Stimulated activated CD4-positive, alpha-beta T cell treated with anti-CD3 and anti-CD28 coated beads, TNF-alpha, amount 100 ng/mL, for 24 hours (primary cell): ENCODE measurements around the gene TRAF3IP1.
"Not testable (repeated sequence)": the region's sequence is repeated elsewhere in the genome, so short reads cannot be mapped to it uniquely, and the experiment has no call there.

Experiments used
- DNase-seq, 3 experiments: peaks; one replicate each; pipeline ENCODE4 v3.0.0-alpha.2; 2020; ENCODE audit warnings: low read depth in 3 of 3

Gene TRAF3IP1

DNA sequence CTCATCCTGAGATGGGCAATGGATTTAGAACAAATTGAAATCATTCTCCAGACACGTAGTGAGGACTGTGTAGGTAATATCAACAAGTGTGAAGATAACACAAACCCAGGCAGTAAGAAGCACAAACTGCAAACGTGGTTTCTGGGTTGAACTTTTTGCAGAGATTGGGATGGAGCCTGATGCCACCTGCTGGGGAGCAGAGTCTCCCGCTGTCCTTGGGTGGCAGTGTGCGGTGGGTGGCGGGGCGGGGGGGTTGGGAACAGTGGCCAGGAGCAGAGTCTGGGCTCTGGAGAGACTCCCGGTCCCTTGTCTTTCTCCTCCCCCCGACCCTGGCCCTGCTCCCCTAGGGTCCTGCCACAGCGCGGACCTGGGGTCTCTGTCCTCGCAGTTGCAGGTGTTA, 19.5 kb downstream of the TRAF3IP1 start:
- no peak for DNase-seq

GRCh38 chr2:238341536-238341935, 21.2 kb downstream of the TRAF3IP1 start:
- DNase-seq, result no peak

- no peak for DNase-seq
Measured at GRCh38 chr2:238344035-238344434, 23.7 kb downstream of the TRAF3IP1 start.

DNA sequence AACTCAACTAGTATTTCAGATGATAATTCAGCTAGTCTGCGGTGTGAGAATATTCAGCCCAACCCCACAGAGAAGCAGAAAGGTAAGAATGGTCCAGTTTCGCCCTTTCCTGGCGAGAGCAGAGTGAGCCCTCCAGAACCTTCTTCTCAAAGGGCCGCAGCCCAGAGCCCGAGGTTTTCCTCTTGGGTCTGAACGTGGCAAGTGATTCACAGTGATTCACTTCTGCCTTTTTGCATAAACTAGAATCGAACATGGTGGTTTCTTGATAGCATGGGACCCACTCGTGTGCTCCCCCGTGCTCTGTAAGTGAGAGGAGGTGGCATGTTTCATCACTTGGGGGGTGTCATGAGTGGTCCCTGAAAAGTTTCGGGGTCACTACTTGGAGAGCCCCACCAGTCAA, 24.2 kb downstream of the TRAF3IP1 start:
- DNase-seq, result no peak

DNA sequence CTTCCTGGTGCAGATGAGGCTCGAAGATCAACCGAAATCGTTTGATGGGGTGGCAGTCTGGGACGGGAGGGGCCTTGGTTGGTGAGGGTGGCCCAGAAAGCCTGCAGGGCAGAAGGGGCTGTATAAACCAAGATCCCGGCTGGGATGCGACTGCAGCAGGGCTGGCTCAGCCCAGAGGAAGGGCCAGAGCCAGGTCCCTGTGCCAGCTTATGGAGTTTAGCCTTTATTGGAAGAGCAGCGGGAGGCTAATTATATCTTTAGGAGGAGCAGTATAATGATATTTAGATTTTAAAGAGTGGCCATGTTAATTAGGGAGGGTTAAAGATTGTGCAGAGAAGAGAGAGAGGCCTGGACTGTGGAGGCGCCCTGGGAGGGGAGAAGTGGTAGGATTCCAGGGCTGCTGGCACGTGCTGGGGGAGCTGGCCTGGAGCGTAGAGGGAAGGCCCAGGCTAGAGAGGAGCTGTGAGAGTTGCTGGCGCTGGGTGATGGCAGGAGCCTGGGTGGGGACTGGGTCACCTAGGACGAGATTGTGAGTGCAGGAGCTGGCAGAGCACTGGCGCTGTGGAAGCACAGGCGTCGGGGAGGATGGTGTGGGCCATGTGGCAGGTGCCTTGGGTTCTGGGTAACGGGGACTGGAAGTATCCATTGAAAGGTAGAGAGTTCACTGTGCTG, 25.1 kb downstream of the TRAF3IP1 start:
- no peak for DNase-seq

DNA sequence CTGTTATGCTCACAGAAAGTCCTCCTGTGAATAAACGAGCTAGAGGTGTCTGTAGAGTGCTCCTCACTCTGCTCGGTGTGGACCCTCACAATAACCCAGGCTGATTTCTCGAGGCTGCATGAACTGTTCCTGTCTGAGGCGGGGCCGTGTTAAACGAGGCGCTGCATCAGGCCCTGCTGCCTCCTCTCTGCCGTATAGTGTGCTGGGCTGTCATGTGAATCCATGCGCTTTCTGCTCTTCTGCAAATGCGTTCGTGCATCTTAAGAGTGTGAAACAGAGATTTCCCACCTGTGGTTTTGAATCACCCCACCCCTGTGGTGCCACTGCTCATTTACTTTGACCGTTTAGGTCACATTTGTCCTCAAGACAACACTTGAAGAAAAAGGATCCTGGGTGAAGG, 26.2 kb downstream of the TRAF3IP1 start:
- DNase-seq, result no peak

- DNase-seq, result no peak
Measured at GRCh38 chr2:238350150-238350897, 30.0 kb downstream of the TRAF3IP1 start.

DNA sequence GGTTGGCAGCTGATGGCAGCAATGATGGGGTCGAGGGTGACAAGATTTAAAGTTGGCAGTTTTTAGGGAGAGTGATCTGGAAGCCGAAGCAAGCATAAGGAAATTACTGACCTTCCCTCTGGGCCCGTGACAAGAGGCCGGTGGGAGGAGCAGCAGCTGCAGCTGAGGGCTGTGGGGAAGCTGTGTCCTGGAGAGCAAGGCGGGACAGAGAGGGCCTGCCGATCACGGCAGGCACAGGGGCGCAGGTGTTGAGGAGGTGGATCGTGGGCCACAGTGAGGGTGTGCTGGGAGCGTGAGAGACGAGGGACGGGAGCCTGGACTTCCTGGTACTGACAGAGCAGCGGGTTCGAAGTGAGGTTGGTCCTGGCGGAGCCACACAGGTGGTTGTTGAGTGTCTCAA, 31.0 kb downstream of the TRAF3IP1 start:
- DNase-seq, result no peak

GRCh38 chr2:238352361-238352760, 32.0 kb downstream of the TRAF3IP1 start:
- DNase-seq, result no peak

DNA sequence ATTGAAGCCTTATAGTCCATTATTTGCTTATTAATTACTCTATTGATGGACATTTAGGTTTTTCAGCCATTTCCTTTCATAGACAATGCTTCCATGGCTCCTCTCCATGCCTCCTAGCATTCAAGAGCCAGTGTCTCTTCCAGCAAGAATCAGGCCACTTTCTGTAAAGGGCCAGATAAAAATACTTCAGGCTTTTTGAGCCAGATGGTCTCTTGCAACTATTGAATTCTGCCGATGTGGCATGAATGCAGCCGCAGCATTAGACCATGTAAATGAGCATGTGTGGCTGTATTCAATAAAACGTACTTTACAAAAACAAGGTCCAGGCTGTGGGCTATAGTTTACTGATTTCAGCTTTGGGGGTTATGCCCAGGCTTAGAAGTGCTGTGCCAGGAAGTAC, 38.5 kb downstream of the TRAF3IP1 start:
- DNase-seq, result no peak

DNA sequence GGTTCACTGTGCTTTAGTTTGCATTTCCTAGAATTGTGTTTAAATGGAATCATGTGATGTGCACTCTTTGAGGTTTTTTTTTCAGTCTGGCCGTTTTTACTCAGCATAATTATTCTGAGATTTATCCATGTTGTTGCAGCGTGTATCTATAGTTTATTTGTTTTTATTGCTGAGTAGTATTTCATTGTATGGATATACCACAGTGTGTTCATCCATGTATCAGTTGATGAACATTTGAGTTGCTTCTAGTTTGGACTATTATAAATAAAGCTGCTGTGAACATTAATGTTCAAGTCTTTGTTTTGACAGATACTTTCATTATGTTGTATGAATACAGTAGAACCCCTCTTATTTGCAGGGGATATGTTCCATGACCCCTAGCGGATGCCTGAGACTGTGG, 39.1 kb downstream of the TRAF3IP1 start:
- no peak for DNase-seq

DNA sequence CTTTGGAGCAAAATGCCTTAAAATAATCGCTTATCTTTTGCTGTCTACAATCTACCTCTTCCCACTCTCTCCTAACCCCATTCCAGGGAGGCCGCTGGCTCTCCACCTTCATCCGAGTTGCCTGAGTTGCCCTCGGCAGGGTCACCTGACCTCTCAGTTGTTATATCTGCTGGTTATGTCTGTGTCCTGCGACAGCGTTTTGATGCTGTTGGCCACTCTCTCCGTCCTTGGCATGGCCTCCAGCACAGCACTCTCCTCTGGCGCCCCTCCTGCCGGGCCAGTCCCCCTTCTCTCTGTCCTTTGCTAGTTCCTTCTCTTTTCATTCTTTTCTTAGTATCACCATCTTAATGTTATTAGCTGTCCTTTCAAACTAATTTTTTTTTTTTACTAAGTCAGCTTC, 41.6 kb downstream of the TRAF3IP1 start:
- no peak for DNase-seq

- no peak for DNase-seq
Measured at GRCh38 chr2:238362626-238363025, 42.3 kb downstream of the TRAF3IP1 start.

DNA sequence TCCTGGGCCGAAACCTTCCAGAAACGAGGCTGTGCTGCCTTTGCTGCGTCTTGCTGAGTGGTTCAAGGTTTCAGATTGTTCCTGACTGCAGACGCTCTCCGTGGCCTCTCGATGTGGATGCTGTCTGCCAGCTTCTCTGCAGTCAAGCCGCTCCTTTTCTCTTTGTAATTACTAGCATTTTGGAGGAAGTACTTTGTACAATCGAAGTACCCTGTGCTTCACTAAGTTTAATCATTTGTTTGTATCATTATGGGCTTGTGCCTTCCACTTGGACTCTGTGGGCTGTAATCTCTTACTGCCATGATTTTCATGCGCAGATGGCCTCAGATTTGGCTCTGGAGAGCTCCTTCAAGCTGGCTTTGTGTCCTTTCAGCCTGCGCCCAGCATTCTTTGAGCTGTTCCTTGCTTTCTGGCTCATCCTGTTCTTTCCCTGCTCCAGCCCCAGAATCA, 49.3 kb downstream of the TRAF3IP1 start:
- no peak for DNase-seq

DNA sequence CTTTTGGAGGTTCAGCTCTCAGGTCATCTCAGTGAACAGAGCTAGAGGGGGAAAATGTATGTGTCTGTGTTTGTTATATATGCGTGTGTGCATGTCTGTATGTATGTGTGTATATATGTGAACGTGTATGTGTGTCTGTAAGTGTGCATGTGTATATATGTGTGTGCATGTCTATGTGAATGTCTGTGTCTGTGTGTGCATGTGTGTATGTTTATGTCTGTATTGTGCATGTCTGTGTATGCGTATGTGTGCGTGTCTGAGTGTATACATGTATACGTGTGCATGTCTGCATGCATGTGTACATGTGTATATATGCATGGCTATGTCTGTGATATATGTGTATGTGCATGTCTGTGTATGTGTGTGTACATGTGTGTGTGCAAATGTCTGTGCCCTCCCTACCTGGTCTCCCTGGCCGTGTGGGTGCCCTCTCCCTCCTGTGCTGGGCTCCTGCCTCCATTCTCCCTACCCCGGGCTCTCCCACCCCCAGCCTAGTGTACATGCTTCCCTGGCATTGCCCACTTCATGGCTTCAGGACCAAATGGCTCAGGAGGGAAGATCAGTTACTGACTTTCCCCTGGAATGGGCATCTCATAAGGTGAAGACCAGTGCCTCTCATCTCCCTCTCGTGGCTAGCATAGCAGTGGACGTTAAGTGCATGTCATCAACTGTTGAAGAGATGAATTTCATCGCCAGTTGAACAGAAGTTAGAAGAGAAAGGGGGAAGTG, 49.9 kb downstream of the TRAF3IP1 start:
- no peak for DNase-seq

GRCh38 chr2:238370823-238371372, 50.6 kb downstream of the TRAF3IP1 start:
- peak; percentile 13 to 39 (median 28) for DNase-seq

DNA sequence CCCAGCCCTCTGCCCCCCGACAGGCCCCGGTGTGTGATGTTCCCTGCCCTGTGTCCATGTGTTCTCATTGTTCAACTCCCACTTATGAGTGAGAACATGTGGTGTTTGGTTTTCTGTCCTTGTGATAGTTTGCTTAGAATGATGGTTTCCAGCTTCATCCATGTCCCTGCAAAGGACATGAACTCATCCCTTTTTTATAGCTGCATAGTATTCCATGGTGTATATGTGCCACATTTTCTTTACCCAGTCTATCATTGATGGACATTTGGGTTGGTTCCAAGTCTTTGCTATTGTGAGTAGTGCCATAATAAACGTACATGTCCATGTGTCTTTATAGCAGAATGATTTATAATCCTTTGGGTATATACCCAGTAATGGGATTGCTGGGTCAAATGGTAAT, 52.0 kb downstream of the TRAF3IP1 start:
- not testable (repeated sequence) for DNase-seq

GRCh38 chr2:238376884-238377391, 56.6 kb downstream of the TRAF3IP1 start:
- no peak for DNase-seq

GRCh38 chr2:238378230-238379095, 58.1 kb downstream of the TRAF3IP1 start:
- DNase-seq, result no peak

GRCh38 chr2:238379096-238379810, 58.9 kb downstream of the TRAF3IP1 start:
- DNase-seq, result peak in 1 of 3 experiments; percentile 20

GRCh38 chr2:238380336-238380735, 60.0 kb downstream of the TRAF3IP1 start:
- no peak for DNase-seq
